AG10803 (cell line): ENCODE measurements around the gene UNC5CL.
A peak's percentile ranks its signal among the peaks of the same experiment; 100 is the strongest.

Experiments used
- DNase-seq: peaks from one replicate; pipeline ENCODE4 v3.0.0; 2010; ENCODE audit warnings: low read depth
- H3K4me3 ChIP-seq: 2 replicates; pipeline ENCODE4 v1.5.1; 2011; ENCODE audit warnings: mild to moderate bottlenecking, low read length, control low read depth
- CTCF ChIP-seq: conservative IDR thresholded peaks from 2 replicates; pipeline ENCODE4 v1.5.1; 2011; ENCODE audit warnings: mild to moderate bottlenecking, low read length, control low read depth, inconsistent platforms

Gene UNC5CL

GRCh38 chr6:41072836-41073202, 33.8 kb upstream of the UNC5CL start, which contains the start of gene NFYA:
NFYA (plus strand) TSS chr6:41072974; CDS start chr6:41079090, 6,116 bp downstream.
- TF ChIP-seq CTCF = no peak
- DNase-seq = no peak
- H3K4me3 ChIP-seq = peak within 1 kb of the TSS; percentile 89

DNA sequence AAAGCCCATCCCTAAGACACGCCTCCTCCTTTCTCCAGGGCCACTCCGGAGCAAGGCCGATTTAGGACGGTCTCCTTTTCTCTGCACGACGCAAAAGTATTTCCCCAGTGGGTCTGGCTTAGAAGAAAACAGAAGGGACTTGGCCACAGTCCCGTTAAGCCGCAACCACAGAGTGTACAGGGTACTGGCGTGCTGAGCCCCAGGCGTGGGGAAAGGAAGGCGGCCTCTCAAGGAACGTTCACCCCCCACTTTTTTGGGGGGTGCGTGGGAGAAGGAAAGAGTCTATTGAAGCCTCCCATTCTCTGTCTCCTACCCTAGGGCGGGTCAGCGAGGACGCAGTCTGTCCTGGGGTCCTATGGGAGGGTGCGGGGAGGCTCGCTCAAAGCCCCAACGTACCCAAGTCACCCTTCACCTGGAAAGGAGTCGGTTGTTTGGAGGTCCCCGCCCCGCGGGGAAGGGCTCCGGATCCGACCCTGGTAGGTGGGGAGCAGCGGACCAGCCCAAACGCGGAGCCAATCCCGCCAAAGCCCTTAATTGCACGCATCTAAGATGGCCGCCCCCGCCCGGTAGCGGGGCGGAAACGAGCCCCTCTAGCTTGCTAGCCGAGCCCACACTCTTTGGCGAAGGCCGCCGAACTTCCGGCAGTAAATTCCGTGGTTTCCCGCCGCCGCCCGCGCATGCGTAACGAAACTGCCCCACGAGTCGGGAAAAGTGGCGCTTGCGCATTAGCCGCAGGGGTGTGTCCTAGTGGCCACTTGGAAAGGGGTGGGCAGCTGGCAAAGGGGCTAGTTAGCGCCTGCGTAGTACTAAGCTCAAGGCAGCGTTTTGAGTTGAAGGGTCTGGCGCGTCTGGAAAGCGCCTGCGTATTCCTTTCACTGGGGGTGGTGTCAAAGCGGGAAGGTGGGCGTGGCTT, 33.2 kb upstream of the UNC5CL start, which contains the start of gene OARD1:
Gene OARD1 (minus strand): TSS at position 434 of the 913 bp plus-strand sequence. CDS start 722 bp downstream, outside the sequence.
- peak; percentile 99 for DNase-seq
- no peak for TF ChIP-seq CTCF
- peak within 1 kb of the TSS; percentile 89 for H3K4me3 ChIP-seq

- peak; percentile 27; the same call in 1 of the 2 replicates for TF ChIP-seq CTCF
- no peak for DNase-seq
Measured at GRCh38 chr6:41071501-41071922, 32.5 kb upstream of the UNC5CL start.

DNA sequence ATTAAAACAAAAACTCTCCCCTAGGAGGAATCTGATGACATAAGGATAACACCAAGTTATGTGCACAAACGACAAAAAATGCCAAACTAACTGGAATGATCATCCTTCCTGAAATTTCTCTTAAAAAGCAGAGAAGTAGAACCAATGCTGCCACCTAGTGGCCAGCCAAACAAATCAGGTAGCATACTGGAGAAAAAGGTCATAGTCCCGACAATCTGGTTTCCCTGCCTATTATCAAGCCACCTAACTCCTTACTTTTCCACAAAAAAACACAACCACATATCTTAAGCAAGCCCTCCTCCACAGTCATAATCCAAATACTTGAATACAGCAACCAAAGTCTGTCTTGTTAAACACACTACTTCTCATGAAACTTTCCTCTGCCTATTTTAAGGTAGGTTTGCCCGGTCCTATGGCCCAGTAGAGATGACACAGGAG, 27.9 kb upstream of the UNC5CL start:
- no peak overlapping the region for H3K4me3 ChIP-seq
- peak; percentile 87 for DNase-seq
- TF ChIP-seq CTCF = peak; percentile 88

More at GRCh38 chr6:41071501-41071922, 32.5 kb upstream of the UNC5CL start:
- peak overlapping the region; percentile 89 for H3K4me3 ChIP-seq

DNA sequence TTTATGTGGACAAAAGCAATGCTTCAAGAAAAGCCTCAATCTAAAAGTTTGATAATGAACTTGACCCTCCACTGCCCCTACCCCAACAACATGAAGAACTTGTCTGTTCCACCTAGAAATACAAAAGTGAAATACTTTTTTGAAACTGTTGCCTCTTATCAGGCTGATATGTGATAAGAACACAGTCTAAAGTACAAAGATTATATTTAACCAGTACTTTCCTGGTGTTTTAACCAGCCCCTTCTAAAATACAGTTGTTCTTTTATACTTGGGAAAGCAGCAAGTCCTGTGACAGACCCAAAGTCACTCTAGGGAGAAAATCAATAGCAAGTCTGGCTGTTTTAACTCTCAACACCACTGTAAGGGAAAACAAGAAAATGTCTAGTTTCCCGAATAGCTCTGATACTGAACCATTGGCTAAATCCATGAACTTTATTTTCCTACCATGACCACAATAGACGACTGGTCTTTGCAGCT, 26.6 kb upstream of the UNC5CL start:
- DNase-seq = no peak
- H3K4me3 ChIP-seq = no peak overlapping the region
- TF ChIP-seq CTCF = no peak

GRCh38 chr6:41064841-41065240, 25.8 kb upstream of the UNC5CL start:
- TF ChIP-seq CTCF = no peak
- DNase-seq = no peak
- H3K4me3 ChIP-seq = no peak overlapping the region
